HG03025 (cell line): ENCODE measurements around the gene PASD1.
"Not testable (repeated sequence)": the region's sequence is repeated elsewhere in the genome, so short reads cannot be mapped to it uniquely, and the experiment has no call there.

ENCODE experiments used
- ATAC-seq: cut with Tn5 transposase; IDR thresholded peaks from one replicate; pipeline ENCODE4 v1.9.1; 2021; ENCODE audit warnings: mild to moderate bottlenecking, moderate library complexity; ENCODE audit not compliant: unreplicated experiment, low FRiP score

Gene PASD1

DNA sequence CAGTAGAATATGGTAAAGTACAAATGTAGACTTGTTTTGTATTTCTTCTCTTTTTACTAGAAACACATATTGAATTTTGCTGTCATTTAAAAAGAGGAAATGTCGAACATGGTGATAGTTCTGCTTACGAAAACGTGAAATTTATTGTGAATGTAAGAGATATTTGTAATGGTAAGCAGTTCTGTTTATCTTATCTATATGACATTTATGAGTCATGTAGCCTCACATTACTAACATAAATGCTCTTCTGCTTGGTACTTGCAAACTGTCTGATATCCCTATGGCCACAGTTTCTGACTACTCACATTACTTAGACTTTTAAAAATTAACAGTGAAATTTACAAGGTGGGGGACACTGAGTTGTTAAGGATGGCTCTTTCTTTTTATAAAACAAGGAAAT, 57.9 kb downstream of the PASD1 start:
- no peak for ATAC-seq

DNA sequence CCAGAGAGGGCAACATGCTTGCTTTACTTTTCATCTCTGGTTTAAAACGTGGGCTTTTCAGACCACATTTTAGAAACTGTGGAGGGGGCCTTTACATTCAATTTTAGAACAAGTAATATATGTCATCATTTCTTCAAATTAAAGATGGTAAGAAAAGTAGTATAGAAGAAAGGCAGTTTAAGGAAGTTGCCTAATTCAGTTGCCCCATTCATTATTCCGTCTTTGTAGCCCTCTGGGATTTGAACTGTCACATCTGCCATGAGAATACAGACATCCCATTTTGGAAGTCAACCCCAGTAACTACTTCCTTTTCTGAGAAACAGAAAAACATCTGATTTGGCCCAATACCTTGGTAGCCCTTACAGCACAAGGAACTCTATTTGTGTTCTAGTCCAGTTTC, 61.2 kb downstream of the PASD1 start:
- no peak for ATAC-seq

DNA sequence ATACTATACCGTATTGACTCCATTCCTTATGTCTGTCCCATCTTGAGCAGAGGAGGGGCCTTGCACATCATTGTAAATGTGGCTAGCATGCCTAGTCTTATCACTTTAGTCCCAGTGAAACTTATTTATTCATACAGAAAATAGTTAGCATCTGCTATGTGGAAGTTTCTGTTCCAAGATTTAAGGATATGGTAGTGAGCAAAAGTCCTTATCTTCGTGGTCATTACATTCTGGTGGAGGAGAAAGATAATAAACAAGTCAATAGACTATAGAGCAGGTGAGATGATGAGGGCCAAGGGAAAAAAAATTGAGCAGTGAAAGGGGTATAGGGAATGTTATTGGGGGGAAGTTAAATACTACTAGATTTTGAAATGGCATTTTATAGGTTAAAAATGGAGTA, 68.3 kb downstream of the PASD1 start:
- ATAC-seq = no peak

DNA sequence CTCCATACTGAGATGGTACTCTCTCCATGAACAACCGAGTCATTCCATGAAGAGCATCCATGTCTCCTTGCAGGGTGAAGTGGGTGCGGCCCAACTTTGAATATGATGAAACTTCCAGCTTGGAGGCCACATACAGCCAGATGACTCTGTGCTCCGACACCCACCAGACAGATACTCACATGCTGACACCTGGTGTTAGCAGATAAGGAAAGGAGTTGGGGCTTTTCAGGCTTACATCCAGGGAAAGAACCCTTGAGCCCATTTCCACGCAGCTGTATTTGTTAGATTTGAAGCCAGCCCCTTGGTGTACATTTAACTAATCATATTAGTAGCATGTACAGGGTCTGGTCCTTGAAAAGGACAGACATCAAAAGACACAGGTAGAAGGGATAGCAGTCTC, 69.7 kb downstream of the PASD1 start:
- no peak for ATAC-seq

DNA sequence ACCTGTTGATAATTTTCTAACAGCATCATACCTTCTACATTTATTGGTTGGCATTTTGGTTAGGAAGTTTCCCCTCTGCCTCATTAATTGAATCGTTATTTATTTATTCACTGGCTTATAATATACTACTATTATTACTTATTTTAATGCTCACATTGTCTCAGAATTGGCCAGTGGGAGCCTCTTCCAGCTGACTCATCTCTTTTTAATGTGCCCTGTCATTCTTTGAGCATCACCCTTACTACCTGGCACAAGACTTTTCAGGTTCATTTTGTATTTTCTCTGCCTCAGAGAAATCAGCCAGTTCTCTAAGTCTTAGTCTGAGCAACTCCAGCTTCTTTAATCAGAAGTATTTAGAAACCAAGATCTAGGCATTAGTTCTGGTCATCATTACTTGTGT, 71.5 kb downstream of the PASD1 start:
- no peak for ATAC-seq

DNA sequence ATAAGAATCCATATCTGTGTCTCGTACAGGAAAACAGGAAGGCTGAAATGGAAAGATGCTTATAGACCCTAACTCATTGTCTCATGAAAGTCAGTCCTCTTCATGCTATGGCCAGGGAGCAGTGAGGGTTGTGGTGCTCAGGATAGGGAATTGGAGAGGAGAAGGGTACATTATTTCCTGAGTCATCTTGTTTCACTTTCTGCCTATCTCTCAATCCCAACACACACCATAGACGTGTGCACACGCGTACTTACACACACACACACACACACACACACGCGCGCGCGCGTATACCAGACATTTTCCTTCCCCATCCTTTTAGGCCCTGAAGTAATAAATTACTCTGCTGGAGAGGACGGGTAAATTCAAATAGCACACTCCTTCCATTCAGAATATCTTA, 78.1 kb downstream of the PASD1 start:
- no peak for ATAC-seq

DNA sequence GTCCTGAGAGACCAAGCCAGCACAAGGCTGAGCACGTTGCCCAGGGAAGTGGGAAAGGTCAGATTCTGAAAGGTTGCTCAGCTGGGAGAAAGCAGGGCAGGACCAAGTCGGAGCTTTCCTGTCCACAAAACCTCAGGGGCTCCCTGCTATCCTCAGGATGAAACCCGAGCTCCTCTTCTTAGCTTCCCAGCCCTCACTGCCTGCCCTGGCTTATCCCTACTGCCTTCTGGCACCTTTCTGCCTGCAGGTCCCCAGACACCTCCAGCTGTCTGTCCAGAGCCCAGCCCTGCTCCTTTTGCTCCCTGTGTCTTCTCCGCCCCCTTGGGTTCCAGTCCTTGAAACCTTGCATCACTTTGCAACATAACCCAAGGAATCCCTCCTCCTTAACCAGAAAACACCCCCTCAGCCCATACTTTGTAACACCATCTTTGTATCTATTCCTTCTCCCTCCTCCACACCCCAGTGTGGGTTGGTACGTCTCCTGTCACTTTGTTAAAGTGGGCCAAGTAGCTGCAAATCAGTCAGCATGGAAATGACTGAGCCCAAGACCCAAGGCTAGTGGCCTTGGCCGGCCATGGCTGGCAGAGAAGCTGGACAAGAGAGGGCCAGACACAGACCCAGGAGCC, 111.8 kb downstream of the PASD1 start:
- ATAC-seq = no peak

DNA sequence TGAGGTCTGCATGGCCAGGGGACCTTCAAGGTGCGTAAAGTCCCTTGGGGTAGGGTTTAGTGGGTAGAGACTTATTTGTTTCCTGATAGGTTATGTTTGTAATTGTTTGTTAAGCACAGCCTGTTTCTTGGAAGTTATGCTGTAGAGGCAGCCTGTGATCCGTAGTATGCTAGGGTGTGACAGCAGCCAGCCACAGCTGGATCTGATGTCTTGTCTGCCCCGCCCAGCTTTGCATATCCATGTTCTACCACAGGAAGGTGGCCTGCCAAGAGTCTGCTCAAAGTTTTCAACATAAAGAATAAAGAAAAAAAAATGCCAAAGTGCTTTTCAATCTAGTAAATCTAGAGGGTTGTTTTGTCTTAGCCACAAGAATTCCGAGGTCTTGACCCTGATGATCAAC, 112.7 kb downstream of the PASD1 start:
- no peak for ATAC-seq

DNA sequence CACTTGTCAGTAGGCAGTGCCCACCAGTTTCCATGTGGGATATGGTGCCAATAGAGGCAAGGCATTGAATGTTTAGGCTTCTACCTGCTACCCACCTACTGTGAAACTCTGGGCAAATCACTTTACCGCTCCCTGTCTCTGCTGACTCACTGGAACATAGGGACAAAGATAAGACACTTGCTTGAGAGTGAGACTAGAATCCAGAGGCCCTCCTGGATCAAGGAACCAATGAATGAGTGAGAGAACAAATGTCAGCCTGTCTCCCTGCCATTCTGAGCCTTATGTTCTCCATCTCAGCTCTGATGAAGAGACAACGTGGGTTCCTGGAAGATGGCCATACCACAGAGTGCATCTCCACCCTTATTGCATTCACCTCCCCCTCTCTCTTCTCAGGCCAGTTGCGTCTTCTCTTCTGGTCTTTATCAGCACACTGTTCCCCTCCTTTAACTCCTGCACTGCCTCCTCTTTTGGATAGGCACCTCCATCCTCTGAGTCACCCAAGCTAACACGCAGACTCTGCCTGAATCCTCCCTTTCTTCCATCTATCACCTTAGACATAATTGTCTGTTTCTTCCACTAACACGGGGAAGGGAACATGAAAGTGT, 116.4 kb downstream of the PASD1 start:
- no peak for ATAC-seq

DNA sequence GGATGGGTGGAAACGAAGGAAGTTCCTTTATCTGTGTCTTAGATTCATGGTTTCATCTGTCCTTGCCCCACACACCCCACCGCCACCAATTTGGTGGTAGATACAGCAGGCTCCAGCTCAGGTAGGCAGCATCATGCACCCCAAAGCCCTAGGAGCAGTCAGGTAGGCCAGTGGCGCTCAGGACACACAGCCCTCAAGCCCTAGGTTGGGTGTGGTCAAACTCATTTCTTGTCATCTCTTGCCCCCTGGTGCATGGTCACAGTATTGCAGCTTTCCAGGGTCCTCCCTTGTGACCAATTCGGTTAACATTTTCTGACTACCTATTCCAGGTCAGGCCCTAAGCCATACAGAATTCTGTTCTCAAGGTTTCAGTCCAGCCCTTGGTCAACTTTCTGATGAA, 117.3 kb downstream of the PASD1 start:
- no peak for ATAC-seq

DNA sequence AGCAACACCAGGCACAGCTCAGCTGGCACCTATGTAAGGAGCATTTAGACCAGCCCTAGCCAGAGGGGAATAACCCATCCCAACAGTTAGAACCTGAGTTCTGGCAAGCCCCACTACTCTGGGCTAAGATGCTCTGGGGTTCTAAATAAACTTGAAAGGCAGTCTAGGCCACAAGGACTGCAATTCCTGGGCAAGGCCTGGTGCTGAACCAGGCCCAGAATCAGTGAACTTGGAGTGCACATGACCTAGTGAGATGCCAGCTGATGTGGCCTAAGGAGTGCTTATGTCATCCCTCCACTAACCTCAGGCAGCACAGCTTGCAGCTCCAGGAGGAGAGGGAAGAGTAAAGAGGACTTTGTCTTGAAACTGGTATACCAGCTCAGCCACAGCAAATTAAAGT, 124.2 kb downstream of the PASD1 start:
- ATAC-seq = no peak

DNA sequence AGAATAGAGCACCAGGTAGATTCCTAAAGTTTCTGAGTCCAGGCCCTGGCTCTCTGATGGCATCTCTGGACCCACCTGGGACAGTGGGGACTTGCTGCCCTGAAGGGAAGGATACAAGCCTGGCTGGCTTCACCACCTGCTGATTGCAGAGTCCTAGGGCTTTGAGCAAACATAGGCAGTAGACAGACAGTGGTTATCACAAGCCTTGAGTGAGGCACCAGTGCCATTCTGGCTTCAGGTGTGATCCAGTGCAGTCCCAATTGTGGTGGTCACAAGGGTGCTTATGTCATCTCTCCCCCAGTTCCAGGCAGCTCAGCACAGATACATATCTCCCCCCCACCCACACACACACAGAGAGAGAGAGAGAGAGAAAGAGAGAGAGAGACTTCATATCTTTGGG, 125.2 kb downstream of the PASD1 start:
- no peak for ATAC-seq

DNA sequence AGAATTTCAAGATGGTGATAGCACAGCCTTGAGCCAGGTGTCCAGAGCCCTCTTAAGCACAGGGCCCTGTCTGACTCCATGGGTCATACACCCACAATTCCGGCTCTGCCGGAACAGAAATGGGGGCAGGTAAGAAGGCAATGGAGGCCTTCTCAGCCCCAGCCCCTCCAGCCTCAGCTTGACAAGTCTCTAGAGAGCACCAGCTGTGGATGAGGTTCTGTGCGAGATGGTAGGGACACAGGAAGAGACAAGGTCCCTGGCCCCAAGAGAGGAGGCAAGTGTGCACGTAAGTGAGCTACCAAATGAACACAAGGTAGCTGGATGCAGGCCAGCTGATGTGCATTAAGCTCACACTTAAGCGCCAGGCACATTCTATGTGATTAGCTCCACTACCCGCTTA, 129.3 kb downstream of the PASD1 start:
- ATAC-seq = no peak

DNA sequence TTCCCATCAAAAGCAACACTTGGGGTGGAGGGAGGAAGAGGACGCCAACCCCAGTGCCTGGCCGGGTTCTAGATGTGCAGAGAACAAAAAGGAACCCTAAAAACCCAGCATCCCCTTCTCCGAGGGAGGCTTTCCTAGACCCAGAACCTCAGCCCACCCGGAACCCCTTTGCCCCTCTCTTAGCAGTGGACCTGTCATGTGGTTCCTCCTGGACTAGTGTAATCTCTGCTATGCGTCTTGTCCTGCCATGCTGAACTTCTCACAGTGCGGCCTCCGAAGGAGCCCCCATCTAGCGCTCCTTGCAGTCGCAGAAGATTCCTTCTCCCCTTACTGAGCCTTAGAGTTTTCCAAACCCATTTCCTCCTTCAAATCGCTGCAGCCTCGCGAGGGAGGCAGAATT, 130.6 kb downstream of the PASD1 start:
- no peak for ATAC-seq

DNA sequence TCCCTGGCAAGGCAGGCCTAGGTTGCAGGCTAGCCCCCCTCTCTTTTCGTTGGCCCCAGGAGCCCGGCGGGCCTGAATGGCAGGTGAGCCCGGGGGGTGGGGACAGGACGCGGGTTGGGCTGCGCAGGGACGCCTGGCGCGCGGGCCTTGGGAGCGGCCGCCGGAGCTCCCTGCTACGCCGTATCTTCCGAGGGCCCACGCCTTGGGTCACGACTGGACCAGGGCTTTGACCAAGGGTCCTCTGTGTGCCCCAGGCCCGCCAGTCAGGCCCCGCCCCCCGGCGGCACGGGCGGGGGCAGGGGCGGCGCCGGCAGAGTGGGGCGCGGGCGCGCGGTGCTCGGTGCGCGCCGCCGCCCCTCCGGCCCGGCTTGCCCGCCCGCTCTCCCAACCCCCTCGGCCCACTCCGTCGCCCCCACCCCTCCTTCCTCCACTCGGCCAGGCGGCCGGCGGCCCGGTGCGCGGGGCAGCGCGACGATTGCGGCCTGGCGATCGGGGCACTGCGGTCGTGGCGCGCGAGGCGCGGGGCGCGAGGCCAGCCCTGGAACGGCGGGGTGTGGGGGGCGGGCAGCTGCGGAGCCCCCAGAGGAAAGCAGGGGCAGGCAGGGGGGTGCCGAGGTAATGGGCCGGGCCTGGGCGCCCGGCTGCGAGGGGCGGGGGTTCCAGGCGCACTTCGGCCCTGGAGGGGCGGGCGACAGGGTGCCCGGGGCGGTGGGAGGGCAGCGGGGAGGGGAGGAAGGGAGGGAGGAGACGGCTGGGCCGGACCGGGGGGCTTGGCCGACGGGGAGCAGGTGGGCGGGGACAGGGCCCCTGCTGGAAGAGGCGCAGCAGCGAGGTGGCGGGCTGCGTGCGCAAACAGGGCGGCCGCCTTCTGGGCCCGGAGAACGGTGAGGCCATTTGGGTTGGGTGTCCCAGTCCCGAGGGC, 131.4 kb downstream of the PASD1 start, which contains the start of gene PRRG3:
TSS of gene PRRG3 (plus strand) at position 798 of the 922 bp plus-strand sequence. CDS start 3,357 bp downstream, outside the sequence.
- ATAC-seq = no peak

DNA sequence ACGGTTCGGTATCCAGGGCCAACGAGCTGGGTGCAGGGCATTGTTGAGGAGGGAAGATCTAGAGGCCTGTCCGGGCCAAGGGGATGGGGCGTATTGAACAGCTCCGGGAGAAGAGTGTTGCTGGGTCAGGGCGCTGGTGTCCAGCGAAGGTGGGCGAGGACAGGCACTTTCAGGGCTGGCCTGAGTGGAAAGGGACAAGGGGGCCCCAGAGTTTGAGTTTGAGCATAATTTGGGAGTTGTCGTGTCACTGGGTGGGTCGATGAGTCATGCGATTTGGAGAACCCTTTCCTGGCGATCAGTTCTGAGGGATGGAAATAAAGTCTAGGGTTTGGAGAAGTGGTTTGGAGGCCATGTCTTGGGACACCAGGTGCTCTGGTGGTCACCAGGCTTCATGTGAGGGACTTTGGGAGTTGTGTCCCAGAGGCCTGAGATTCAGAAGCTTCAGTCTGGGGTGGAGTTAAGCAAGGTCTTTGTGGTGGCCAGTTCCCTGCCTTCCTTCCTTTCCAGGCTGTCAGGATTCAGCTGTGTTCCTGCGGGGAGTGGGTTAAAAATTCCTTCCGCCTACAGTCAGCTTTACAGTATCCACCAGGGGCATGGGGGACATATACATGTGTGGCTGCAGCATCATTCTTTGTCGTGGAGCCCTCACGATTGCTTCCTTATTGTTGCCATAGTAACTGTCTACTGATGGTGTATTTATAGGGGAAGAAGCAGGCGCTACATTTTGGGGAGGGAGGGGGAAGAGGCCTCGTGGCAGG, 132.3 kb downstream of the PASD1 start:
- no peak for ATAC-seq

DNA sequence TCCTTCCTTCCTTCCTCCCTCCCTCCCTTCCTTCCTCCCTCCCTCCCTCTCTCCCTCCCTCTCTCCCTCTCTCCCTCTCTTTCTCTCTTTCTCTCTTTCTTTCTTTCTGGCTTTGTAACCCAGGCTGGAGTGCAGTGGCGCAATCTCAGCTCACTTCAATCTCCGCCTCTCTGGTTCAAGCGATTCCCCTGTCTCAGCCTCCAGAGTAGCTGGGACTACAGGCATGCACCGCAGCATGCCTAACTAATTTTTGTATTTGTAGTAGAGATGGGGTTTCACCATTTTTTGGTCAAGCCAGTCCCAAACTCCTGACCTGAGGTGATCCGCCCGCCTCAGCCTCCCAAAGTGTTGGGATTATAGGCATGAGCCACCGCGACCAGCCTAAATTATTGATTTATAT, 133.6 kb downstream of the PASD1 start:
- ATAC-seq = not testable (repeated sequence)

DNA sequence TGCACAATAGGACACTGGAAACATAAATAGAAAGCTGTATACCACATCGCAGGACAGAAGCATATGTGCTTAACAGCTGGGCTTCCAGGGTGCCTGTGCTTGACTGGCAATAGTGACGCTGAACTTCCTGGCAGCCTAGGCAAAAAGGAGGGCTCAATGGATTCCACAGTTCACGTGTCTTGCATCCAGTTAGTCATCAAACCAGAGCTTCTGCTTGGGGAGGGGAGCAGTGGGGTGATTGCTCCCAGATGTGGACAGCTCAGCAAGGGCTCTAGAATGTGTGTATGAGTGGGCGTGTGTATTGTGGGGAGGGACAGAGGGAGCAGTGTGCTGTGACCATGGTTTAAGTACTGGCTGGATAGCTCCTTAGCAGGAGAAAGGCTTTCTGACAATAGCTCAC, 134.0 kb downstream of the PASD1 start:
- ATAC-seq = no peak

DNA sequence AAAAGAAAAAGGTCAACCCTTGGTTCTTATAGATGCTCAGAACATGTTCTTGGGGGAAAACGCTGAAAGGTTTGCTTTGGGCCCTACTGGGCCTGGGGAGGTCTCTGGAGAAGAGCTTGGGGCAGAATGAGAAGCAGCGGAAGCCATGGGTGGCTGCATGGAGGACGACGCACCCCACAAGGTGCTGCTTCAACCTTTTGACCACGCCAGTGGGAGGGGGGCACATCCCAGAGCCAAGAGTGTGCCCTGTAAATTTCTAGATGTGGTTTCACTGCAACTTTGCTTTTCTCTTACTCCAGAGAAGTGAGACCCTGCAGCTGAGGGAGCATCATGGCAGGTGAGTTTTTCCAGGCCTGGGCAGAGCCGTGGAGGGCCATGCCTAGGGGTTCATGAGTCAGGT, 135.0 kb downstream of the PASD1 start:
- no peak for ATAC-seq

DNA sequence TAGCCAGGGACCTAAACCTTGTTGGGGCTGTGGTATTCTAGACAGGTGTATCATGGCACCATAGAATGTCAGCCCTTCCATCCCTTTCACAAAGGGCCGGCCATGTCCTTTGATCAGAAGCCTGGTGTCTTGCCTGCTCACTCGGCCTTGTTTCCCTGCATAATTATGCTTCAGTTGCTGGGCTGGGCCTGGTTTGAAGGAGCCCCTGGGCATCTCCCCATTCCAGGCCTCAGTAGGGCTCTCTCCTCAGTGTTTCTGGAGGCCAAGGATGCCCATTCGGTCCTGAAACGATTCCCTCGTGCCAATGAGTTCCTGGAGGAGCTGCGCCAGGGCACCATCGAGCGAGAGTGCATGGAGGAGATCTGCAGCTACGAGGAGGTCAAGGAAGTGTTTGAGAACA, 136.3 kb downstream of the PASD1 start:
- no peak for ATAC-seq

DNA sequence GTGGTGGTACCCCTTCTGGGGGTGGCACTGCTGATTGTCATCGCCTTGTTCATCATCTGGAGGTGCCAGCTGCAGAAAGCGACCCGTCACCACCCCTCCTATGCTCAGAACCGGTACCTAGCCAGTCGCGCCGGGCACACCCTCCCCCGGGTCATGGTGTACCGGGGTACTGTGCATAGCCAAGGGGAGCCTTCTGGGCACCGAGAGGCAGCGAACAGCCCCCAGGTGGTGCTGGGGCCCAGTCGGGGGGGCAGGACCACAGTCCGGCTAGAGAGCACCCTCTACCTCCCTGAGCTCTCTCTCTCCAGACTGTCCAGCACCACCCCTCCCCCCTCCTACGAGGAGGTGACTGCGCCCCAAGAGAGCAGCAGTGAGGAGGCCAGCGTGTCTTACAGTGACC, 137.1 kb downstream of the PASD1 start:
- no peak for ATAC-seq
